Activated naive CD4-positive, alpha-beta T cell treated with anti-CD3 and anti-CD28 coated beads, Interleukin-2, amount 50 U/mL, for 16 hours (primary cell): ENCODE measurements around the gene SEPTIN11.
"Not testable (repeated sequence)": the region's sequence is repeated elsewhere in the genome, so short reads cannot be mapped to it uniquely, and the experiment has no call there.

ENCODE experiments used
- DNase-seq: peaks from one replicate; pipeline ENCODE4 v3.0.0-alpha.2; 2020

The SEPTIN11 gene

DNA sequence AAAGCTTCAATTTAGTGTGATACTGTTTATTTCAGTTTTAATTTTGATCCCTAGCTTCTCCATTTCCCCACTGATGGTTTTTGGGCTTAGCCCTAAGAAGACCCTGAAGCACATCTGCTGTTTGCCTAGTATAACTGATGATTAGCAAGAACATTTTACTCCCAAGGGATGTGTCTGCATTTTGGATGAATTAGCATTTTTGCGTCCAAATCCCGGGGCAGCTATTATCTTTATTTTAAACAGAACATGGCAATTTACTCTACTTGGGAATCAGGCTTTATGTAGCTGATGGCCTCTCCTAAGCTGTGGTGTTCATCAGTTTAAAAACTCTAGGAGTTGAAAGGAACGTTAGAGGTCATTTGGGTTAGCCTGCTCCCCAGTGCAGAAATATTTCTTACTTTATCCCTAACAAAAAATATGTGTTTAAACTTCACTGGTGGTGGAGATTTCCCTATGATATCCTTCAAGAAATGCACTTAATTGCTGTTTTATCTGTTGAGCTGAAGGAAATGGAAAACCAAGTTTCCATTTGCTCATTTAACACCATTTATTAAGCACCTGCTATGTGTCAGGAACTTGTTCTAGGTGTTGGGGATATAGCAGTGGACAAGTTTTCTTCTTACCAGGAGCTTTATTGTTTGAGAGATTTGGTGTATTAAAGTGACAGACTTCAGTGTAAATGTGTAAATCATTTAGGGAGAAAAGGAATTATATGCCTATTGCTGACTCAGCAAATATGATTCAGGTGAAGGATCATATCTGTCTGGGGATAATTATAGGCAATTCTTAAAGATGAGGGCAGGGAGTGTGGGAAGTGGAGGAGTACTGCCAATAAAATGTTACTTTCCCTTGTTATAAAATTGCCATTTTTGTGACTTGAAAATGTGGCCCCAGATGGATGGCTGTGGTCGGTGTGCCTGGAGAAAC, 3.4 kb downstream of the SEPTIN11 start:
- no peak for DNase-seq

DNA sequence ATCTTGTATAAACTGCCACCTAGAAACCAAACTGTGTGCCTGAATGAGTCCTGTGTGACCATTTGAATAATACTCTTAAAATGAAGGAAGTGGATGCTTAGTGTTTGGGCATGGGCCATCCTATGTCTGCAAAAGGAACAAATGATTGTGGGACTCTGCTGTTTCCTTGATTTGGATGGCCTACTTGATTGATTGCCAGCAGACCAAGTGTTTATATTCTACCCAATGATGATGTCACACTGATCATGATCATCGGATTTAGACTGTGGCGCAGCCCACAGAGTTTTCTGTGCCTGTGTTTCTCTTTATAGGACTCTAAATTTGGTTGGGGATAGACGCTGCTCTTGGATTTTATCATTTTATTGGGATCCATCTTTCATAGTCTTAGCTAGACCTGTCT, 4.4 kb downstream of the SEPTIN11 start:
- no peak for DNase-seq

DNA sequence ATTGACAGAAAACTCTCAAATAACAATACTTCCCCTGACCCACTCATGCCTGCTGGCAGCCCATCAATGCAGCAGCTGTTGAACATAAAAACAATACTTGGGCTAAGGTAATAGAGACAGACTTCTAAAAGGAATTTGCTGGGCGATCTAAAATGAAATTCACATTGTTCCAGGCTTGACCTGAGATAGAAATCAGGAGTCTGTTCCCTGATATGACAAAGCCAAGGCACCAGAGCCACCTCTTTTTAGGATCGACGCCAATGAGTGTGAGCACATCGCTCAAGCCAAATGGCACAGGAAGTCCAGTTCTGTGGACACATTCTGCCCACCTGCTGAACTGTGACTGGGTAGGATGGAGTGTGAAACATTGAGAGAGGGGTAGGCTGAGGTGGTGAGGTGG, 4.9 kb downstream of the SEPTIN11 start:
- no peak for DNase-seq

DNA sequence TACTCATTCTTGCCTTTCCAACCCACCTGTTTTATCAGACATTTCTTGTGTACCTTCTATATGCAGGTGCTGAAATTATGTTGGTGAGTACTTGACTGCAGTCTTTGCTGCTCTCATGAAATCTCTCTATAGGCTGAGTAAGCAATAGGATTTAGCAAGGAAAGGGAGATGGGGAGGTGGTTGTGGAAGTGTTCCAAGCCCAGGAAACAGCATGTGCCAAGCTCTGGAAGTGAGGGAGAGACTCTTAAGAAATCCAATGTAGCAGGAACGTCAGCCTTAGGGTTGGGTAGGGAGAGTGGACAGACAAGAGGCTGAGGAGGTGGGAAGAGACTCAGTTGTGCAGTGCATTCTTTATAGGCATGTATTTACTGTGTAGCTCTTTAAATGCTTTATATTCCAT, 5.6 kb downstream of the SEPTIN11 start:
- no peak for DNase-seq

DNA sequence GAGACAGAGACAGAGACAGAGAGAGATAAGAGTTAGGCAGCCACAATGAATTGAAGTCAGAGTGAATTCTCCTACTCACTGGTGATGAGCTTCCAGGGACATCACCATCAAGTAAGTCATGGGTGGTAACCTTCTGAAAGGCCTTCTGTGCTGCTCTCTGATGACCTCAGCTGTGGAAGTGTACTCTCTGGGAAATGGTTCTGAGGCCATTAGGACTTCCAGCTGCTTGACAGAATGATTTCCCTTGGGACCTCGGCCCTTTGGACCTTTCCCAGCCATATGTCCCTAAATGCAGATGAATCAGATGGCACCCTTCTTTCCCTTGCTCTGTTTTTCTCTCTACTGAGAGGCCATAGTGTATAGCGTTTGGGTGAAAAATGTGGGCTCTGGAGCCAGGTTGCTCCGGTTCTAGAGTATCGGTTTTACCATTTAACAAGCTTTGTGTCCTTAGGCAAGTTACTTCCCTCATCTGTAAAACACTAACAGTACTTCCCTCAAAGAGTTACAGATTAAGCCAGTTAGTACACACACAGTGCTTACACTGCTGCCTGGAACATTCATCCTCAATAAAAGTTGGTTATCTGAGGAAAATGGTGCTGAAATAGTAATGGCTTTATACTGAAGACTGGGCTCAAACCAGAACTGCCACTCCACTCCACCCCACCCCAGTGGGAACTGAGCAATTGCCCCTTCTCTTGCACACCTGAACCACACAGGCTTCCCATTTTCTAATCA, 7.6 kb downstream of the SEPTIN11 start:
- no peak for DNase-seq

DNA sequence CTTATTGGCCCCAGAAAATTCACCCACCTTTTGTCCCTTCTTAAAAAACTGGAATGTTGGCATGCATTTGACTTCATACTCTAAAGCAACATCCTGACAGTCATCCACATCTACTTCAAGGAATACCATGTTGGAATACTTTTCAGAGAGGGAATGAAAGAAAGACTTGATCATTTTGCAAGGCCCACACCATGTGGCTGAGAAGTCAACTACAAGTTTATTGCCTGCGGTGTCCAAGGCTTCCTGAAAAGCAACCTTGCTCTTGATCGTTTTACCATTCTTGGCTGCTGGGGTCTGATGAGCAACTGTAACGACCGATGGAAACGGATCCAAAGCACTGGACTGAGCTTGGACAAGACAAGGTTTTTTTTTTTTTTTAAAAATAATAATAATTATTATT, 9.3 kb downstream of the SEPTIN11 start:
- no peak for DNase-seq

DNA sequence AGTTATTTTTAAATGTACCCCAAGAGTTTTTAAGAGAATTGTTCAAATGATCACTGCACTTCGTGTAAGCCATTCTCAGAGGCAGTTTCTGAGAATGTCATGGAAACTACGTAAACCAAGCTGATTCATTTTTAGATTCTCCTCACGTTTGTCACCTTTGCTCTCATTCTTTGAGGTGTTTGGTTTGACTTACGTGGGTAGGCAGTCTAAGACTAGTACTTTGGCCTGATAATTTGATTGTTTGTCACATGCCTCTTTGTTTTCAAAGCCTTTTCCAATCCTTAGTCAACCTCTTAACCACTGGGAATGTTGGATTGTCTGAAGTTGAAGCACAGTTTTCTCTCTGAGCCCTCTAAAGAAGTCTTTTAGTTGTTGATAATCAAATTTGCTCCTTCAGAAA, 10.5 kb downstream of the SEPTIN11 start:
- DNase-seq: no peak

DNA sequence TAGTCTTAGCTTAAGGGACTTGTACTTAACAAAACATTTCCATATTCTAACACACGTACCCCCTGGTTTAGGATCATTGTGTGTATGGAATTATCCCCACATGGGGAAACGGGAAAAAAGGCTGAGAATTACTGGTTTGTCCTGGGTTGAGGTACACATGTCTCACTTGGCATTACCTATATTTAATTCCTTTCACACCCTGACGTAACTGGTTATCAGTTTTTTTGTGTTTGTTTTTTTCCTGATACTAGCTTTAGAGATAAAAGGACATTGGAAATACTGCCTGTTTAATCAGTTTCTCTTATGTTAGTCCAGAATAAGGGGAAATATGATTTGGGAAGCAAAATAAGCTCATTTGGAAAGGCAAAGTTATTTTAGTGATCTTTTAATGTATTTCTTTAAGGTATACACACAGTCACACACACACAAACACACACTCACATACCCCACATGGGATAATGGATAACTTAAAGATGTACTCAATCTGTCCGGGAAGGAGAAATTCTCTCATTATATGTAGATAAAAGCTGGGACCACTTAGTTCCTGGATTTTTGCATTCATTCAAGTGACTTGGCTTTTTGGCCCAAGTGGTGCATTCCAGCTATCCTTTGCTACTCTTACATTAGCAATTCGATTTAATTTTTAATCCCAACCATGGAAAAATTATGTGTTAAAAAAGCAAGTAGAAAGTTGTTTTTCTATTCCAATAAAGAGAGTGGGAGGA, 13.0 kb downstream of the SEPTIN11 start:
- DNase-seq: no peak

DNA sequence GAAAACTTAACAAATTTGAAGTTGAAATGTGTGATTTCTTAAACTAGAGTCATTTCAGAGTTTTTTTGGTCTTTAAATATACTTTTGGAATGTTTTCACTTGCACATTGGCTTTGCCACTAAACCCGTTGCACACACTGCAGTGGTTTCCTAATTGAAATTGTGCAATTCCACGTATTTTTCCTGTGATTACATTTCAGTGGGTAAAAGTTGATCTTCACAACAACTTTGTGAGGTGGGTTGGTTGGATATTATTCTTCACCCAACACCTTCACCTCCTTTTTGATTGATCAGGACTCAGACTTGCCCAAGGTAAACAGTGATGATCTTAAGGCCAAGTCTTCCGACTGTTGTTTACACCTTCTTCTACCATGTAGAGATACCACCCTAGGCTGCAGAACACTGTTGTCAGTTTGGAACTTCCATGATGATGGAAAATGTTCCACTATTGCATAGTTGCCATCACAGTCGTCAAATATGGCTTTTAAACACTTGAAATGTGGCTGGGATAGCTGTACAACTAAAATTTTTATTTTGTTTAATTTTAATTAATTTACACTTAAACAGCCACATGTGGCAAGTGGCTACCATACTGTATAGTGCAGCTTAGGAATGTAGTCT, 13.7 kb downstream of the SEPTIN11 start:
- no peak for DNase-seq

DNA sequence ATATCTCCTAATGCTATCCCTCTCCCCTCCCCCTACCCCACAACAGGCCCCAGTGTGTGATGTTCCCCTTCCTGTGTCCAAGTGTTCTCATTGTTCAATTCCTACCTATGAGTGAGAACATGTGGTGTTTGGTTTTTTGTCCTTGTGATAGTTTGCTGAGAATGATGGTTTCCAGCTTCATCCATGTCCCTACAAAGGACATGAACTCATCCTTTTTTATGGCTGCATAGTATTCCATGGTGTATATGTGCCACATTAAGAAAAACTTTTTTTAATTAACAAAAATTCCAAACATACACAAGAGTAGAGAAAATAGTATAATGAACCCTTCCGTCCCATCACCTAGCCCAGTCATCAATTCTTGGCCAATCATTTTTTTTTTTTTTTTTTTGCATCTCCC, 14.4 kb downstream of the SEPTIN11 start:
- DNase-seq: not testable (repeated sequence)

DNA sequence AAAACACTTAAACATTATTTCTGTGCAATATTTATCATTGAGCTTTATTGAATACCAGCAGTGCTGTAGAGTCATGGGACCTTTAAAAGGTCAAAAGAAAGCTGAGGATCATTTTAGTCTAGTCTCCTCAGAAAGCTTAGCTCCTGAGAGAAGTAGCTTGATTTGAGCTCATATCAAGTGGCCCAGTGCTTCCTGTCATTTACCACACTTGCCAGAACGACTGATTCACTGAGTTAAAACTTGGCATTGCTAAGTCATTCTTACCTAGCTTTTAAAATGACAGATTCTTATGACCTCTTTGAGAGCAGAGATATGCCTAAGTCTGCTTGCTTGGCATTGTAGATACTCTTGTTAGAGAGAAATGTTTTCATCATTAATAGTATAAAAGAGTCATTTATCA, 15.2 kb downstream of the SEPTIN11 start:
- DNase-seq: no peak

DNA sequence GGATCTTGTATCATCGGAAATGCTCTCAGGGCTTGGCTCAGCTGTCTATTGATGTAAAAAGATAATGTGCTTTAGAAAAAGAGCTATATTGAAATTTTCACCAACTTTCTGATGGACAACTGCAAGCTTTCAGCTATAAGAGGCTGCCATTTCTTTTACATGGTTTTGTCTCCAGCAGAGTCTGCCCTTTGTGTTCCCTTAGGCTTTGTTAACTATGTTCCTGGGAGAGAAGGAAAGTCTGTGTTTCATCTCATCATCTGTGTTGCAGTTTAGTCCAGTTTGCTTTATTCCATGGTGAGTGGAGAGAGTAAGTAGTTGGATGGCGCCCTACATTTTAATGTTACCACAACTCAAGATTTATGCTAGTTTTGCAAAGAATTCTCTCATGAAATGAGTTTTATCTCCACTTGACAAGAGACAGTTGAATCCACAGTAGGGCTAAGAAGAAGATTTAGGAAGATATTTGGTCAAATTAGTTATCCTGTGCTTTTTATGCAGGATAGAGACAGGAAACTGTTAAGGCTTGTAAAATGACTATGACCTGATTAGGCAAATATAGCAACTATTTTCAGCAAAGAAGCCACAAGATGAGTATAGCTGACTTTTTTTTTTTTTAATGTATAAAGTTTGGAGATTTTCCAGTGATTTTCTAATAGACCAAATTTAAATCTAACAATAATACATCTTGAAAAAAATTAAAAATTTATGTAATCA, 16.5 kb downstream of the SEPTIN11 start:
- no peak for DNase-seq

DNA sequence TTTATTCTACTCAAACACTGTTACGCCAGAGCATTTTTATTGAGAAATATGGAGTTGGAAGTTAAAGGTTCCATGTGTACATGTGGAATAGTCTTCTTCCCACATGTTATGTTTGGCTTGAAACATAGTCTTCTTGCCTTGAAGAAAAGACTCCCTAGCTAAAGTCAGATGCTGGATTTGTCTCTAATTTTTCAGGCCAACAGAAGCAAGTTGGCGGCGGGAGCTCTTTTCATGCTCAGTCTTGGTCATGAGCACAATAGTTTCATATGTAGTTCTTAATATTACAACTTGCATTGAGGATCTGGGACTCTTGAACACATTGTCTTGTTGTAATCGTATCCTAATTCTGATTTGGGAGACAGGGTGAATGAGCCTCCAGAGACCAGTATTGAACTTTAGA, 19.4 kb downstream of the SEPTIN11 start:
- no peak for DNase-seq

DNA sequence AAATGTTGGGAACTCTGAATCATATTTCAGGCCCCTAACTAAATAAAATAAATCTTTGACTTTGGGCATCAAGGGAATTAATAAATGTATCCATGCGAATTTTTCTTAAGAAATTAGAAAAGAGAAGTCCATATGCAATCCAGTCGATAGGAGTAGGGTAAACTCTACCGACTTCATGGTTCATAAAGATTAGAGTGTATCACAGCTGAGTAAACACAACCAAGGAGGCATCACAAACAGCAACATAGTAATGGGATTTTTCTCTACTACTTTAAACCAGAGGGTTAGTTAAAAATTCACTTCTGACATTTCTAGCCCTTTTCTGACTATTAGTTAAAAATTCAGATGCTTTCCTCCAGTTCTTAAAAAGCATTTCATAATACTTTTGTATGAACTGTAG, 19.9 kb downstream of the SEPTIN11 start:
- no peak for DNase-seq

DNA sequence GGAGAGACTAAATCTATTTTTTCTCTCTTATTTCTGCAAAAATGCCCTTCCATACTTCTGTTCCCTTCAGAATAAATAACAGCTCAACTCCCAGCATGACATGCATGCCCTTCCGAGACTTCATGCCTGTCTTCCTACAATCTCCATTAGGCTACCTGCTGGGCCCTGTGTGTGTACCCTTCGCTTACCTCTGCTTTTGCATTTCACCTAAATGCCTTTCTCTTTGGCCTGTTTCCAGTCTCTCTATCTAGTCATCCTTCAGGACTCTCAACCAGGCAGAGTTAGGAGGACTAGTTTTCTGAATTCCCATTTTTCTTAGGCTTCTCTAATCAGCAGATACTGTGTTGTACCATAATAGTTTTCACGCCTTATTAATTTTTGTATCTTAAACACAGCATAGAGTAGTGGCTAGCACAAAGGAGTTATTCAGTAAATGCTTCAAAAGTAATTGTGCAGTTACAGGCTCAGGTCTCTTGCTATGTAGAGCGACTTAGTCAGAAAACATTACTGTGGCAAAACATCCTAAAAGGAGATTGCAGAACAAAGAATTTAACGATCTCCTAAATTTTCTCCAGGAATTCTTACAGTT, 20.5 kb downstream of the SEPTIN11 start:
- no peak for DNase-seq

DNA sequence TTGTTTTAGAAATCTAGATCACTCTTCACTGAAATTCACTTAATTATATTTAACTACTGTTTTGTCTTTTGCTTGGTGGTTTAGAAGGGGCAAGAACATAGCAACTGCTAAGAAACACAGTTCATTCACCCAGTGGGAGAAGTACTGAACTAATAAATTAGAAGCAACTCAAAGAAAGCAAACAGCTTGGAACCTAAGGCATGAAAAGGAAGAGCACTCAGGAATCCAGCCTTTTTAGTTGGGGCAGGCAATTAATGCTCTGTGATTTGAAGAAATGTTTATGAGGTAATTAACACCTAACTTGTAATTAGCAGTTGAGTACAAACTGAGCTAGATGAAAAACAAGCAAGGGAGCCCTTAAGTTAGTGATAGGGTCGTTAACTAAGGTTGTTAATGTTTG, 22.8 kb downstream of the SEPTIN11 start:
- DNase-seq: no peak

DNA sequence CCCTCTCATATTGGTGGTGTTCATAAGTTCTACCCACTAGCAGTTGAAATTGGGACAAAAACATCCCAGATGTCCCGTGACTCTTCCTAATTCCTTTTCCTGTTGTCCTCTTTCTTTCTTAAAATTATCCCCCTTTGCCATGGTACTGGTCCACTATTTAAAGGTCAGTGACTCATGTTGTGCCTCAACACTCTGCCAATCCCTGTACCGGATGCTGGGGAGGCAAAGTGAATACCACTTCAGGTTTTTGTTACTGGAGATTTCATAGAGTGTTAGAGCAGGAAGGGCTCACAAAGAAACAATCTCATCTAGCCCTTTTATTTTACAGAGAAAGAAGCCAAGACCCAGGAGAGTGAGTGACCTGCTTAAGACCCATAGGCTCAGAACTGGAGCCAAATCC, 24.6 kb downstream of the SEPTIN11 start:
- DNase-seq: no peak

DNA sequence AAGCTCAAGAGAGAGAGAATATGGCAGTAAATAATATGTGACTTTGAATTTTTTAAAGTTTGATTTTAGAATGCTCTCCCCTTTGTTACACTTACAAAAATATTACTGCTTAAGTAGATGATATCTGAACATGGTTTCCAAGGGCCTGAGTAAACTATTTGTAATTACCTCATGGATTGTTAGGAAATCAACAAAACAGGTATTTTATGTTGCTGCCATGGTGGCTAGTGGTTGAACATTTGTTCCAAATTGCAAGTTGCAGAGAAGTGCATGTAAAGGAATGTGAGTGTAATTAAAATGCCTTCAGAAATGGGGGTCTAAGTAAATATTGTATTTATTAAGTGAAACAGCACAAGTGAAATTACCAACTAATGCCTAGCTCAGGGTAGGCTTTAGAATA, 27.6 kb downstream of the SEPTIN11 start:
- no peak for DNase-seq

DNA sequence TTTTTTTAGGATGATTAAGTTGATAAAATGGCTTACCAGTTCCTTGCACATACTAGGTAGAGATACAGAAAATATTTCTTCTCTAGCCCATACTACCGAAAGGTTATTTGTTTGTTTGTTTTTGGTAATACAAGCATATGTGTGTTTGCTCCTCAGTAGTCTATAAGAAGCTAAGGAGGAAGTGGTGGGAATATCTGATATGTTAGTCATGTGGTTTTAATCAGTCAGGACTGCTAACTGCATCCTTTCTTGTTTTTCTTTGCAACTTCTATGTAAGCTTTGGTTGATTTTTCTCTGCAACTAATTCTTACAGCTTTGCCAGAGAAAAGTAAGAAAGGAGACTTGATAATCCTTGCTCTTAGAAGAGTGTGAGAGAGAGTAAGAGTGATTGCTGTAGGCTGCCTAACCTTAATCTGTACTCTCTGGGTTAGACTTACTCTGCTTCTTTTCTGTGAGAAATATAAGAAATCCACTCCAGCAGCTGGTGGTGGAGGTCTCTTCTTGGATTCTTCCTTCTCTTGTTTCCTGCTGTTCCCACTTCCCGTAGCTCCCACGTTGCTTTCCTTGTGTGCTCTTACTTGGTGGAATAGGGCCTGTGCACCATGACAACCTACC, 28.3 kb downstream of the SEPTIN11 start:
- DNase-seq: no peak

DNA sequence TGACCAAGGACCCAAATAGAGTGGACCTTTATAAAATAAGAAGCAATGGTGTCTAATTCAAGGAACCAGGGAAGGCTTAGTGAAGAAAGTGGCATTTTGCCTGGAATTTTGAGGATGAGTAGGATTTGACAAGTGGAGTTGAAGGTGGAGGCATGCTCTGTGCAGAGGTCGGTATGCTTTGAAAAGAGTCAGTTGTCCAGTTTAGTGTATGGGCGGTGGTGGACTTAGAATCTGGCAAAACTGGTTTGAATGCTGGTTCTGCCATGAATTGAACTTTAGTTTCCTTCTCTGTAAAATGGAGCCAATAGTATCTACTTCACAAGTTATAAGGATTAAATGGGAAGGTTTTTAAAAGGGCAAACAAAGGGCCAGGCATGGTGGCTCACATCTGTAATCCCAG, 29.7 kb downstream of the SEPTIN11 start:
- DNase-seq: no peak

DNA sequence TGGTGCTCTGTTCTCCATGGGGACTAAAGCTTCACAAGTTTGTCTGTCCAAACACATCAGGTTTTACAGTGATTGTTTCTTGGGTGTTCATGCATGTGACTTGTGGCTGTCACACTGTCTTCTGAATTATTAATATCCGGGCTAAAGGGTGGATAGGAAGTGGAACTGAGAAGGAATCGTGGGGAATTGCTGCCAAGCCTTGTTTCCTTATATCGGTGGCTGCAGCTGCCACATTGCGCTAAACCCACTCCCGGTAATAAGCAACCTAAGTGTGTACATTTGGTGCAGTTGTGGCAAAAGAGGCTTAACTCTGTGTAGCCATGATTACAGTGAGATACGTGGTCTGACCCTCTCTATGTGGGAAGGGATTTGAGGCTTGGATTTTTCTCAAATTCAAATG, 30.7 kb downstream of the SEPTIN11 start:
- no peak for DNase-seq

DNA sequence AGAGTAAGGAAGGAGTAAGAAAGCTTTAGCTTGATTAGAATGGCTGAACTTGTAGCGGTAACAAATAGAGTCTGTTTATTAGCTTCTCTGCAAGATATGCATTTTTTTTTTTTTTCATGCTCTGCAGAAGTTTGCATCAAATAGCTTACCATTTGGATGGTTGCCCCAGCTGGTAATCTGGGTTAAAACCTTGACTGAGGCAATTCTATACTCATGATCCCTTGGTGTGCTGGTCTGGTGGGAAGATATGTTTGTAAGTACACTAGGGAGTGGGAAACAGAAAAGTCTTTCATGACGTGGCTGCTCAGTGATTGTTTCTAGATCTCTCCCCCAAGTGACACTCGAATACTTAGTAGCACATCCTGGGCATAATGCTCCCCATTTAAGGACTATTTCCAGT, 32.1 kb downstream of the SEPTIN11 start:
- DNase-seq: no peak
